HCT116 (cell line): ENCODE measurements around the gene ACBD4. TPM values are rescaled to one million over a fixed set of nuclear protein-coding genes. Genes with fewer than 3 reads are reported as not detected.

Experiments used
- ATAC-seq: fragments of 200-7000 bp; cut with Tn5 transposase; 2 replicates; pipeline ENCODE4 v1.9.1; 2020; ENCODE audit warnings: mild to moderate bottlenecking, moderate library complexity
- BruUV-seq: library from RNA; stranded (reverse); fragments of 400-500 nt; replicated peaks from 2 replicates; lab custom pipeline; 2021; lab: Mats Ljungman, UMichigan
- CTCF ChIA-PET: fragments of 300-600 bp; sonication (Branson Sonifier 250); formaldehyde crosslinking; loops from one replicate; lab custom pipeline; 2021; ENCODE audit warnings: antibody characterized with exemption; lab: Charles Lee
- POLR2A ChIA-PET: fragments of 300-600, 350-600 bp; sonication (Branson Sonifier 250); formaldehyde crosslinking; loops from one replicate; lab custom pipeline; 2021; ENCODE audit warnings: antibody characterized with exemption; lab: Charles Lee
- RAD21 ChIA-PET, 2 experiments: fragments of 300-600 bp; sonication (Branson Sonifier 250); formaldehyde crosslinking; loops; one replicate each; lab custom pipeline; 2023; ENCODE audit warnings: low total read pairs in 2 of 2; ENCODE audit not compliant: uncharacterized antibody in 2 of 2, unreplicated experiment in 2 of 2, low non-redundant PET in 1 of 2; lab: Charles Lee
- DNase-seq: peaks from one replicate; pipeline ENCODE4 v3.0.0-alpha.2; 2010; ENCODE audit warnings: low read depth, low spot score
- H2AFZ ChIP-seq: fragments of 200-600 bp; shearing (Covaris generic), sonication (generic); 2 replicates; pipeline ENCODE4 v1.6.1; 2017; ENCODE audit warnings: low read depth, mixed run types, mixed read lengths, antibody characterized with exemption, low read length; ENCODE audit not compliant: poor library complexity, severe bottlenecking
- H3K27ac ChIP-seq: 2 replicates; pipeline ENCODE4 v1.5.1; 2012; ENCODE audit warnings: low read depth, low read length
- H3K27me3 ChIP-seq: fragments of 200-600 bp; sonication (generic); 2 replicates; pipeline ENCODE4 v1.6.1; 2016; ENCODE audit warnings: mixed run types, low read length, mixed read lengths; ENCODE audit not compliant: insufficient read depth
- H3K36me3 ChIP-seq, 2 experiments: fragments of 200-500 bp in 1 of 2; fragments of 200-600 bp in 1 of 2; sonication (Bioruptor generic) in 1 of 2; sonication (generic) in 1 of 2; 2 replicates each; pipeline versions ENCODE4 v1.5.1 to v1.6.1; 2014 to 2016; ENCODE audit warnings: low read length in 2 of 2, inconsistent platforms in 1 of 2, mixed read lengths in 1 of 2, mixed run types in 1 of 2; ENCODE audit not compliant: insufficient read depth in 2 of 2, control insufficient read depth in 1 of 2
- H3K4me1 ChIP-seq, 2 experiments: fragments of 200-600 bp in 1 of 2; sonication (generic) in 1 of 2; 2 replicates each; pipeline versions ENCODE4 v1.5.1 to v1.6.1; 2012 to 2017; ENCODE audit warnings: low read length in 2 of 2, inconsistent platforms in 1 of 2, mild to moderate bottlenecking in 1 of 2, mixed read lengths in 1 of 2, mixed run types in 1 of 2, moderate library complexity in 1 of 2; ENCODE audit not compliant: insufficient read depth in 2 of 2, control insufficient read depth in 1 of 2
- H3K4me2 ChIP-seq: fragments of 200-600 bp; sonication (generic); 2 replicates; pipeline ENCODE4 v1.6.1; 2017; ENCODE audit warnings: mixed run types, low read length, mixed read lengths
- H3K4me3 ChIP-seq, 2 experiments: fragments of 200-600 bp in 1 of 2; sonication (generic) in 1 of 2; replicated peaks in 1 of 2; 2 replicates each; pipeline ENCODE4 v1.5.1; 2011 to 2016; ENCODE audit warnings: low read length in 2 of 2, control low read depth in 1 of 2, low read depth in 1 of 2, mild to moderate bottlenecking in 1 of 2, mixed read lengths in 1 of 2, mixed run types in 1 of 2
- H3K79me2 ChIP-seq: fragments of 200-600 bp; sonication (generic); 2 replicates; pipeline ENCODE4 v1.6.1; 2017; ENCODE audit warnings: mild to moderate bottlenecking, mixed run types, low read length, moderate library complexity, mixed read lengths; ENCODE audit not compliant: insufficient read depth
- H3K9ac ChIP-seq: fragments of 200-600 bp; sonication (generic); 2 replicates; pipeline ENCODE4 v1.6.1; 2016; ENCODE audit warnings: low read length, mixed read lengths
- H3K9me2 ChIP-seq: fragments of 200-600 bp; sonication (generic), shearing (Covaris generic); 2 replicates; pipeline ENCODE4 v1.6.1; 2017; ENCODE audit warnings: mixed run types, mild to moderate bottlenecking, moderate library complexity; ENCODE audit not compliant: insufficient read depth
- H3K9me3 ChIP-seq, 2 experiments: fragments of 200-500 bp in 1 of 2; fragments of 200-600 bp in 1 of 2; sonication (Bioruptor generic) in 1 of 2; sonication (generic) in 1 of 2; 2 replicates each; pipeline ENCODE4 v1.6.1; 2014 to 2017; ENCODE audit warnings: low read length in 2 of 2, mixed read lengths in 2 of 2, inconsistent platforms in 1 of 2, low read depth in 1 of 2, mild to moderate bottlenecking in 1 of 2, mixed run types in 1 of 2, moderate library complexity in 1 of 2; ENCODE audit not compliant: control insufficient read depth in 1 of 2, insufficient read depth in 1 of 2
- H4K20me1 ChIP-seq: fragments of 200-600 bp; sonication (generic), shearing (Covaris generic); 2 replicates; pipeline ENCODE4 v1.6.1; 2017; ENCODE audit warnings: mixed run types, mild to moderate bottlenecking, moderate library complexity; ENCODE audit not compliant: insufficient read depth
- EGR1 ChIP-seq: IDR thresholded peaks from 2 replicates; pipeline ENCODE4 v1.6.1; 2012; ENCODE audit warnings: low read depth
- ELF1 ChIP-seq: IDR thresholded peaks from 2 replicates; pipeline ENCODE4 v1.6.1; 2012; ENCODE audit warnings: low read depth, borderline replicate concordance
- EZH2 ChIP-seq: fragments of 200-600 bp; sonication (generic); IDR thresholded peaks from 2 replicates; pipeline ENCODE4 v1.6.1; 2017; ENCODE audit warnings: antibody characterized with exemption, mixed run types
- EZH2phosphoT487 ChIP-seq: fragments of 200-600 bp; IDR thresholded peaks from 2 replicates; pipeline ENCODE4 v1.6.1; 2018; ENCODE audit warnings: antibody characterized with exemption, borderline replicate concordance
- JUND ChIP-seq: IDR thresholded peaks from 2 replicates; pipeline ENCODE4 v1.6.1; 2012
- MAX ChIP-seq: IDR thresholded peaks from 2 replicates; pipeline ENCODE4 v1.6.1; 2012
- POLR2AphosphoS5 ChIP-seq: IDR thresholded peaks from 2 replicates; pipeline ENCODE4 v1.6.1; 2011; ENCODE audit warnings: mild to moderate bottlenecking, low read depth, low read length, moderate library complexity
- SIN3A ChIP-seq: IDR thresholded peaks from 2 replicates; pipeline ENCODE4 v1.6.1; 2012; ENCODE audit warnings: low read depth
- SRF ChIP-seq: IDR thresholded peaks from 2 replicates; pipeline ENCODE4 v1.6.1; 2012; ENCODE audit warnings: low read depth
- ZNF274 ChIP-seq: fragments of 200-500 bp; sonication (Bioruptor generic); IDR thresholded peaks from 2 replicates; pipeline ENCODE4 v1.6.1; 2014; ENCODE audit warnings: mild to moderate bottlenecking, low read depth, low read length, inconsistent platforms
- intact Hi-C: fragments of 100-400 bp; cut with micrococcal nuclease; formaldehyde crosslinking; loops from 2 replicates; pipeline ENCODE4 v1.10.0; 2022
- total RNA-seq: library from RNA; stranded (reverse); gene quantifications from one replicate; pipeline ENCODE4 v1.2.1, GENCODE V29; 2021; ENCODE audit not compliant: unreplicated experiment
- TF ChIP-seq, protein P1 (sequence below), 3 experiments: fragments of 200-600 bp in 1 of 3; sonication (generic) in 1 of 3; IDR thresholded peaks in 2 of 3; conservative IDR thresholded peaks in 1 of 3; 2 replicates each; pipeline ENCODE4 v1.5.1; 2012 to 2017; ENCODE audit warnings: low read depth in 2 of 3, low read length in 2 of 3, antibody characterized with exemption in 1 of 3, borderline replicate concordance in 1 of 3, control low read depth in 1 of 3, mild to moderate bottlenecking in 1 of 3, mixed read lengths in 1 of 3, mixed run types in 1 of 3, moderate library complexity in 1 of 3; ENCODE audit not compliant: insufficient read depth in 1 of 3
- TF ChIP-seq, protein P2 (sequence below): IDR thresholded peaks from 2 replicates; pipeline ENCODE4 v1.6.1; 2011; ENCODE audit warnings: mild to moderate bottlenecking, low read length, moderate library complexity; ENCODE audit not compliant: insufficient replicate concordance; ENCODE audit errors: extremely low read depth

ACBD4 gene
- total RNA-seq, 1 experiment from 2014 or later: 13.6 TPM

DNA sequence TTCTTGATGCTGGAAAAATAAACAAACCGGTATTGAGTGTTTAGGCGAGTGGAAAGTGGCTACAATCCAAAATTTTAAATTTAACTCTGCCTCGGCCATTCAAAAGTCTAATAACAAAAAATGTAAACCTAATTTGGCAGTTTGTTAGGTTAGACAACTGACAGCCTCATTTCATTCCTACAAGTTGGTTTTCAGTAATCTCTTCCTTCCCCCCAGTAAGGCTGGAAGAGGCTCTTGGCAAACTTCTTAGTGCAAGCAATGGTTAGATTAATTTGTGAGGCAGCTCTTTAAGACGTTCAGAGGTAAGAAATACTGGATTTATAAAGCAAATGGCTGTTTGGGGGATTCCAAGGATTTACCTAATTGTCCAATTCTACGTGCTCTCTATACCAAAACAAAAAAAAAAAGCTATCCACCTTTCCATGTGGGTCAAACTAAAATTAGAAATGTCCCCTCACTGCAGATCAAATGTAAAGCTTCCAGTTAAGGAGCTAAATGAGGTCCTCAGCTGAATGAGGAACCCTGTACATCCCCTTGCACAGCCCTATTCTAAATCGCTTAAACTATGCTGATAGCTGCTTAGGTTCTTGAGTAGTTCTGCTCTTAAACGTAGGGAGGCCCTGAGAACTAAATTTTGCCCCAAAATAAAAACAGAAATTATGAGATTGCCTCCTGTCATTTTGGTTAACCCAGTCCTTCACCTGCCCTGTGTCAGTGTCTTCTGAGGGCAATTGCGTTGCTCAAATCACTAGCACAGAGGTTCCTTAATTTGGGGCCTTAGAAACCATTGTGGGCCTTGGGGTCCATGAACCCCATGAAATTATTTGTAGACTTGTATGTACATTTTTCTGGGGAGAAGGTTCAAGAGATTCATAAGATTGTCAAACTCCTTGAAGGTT lies 15.7 kb downstream of the ACBD4 start:
- Histone ChIP-seq H3K4me1 (peaks cover 24 to 40% of the 10 kb centered on the region in 2 experiments), H3K4me3 (peak overlapping the region; percentile 95 to 96; a peak in 3 of 4 replicates), H3K27ac (peak overlapping the region; percentile 4; the same call in 1 of the 2 replicates), H3K9me2 (no peaks in the 10 kb centered on the region), H3K9ac (peak overlapping the region; percentile 89), H3K79me2 (peaks cover 38% of the 10 kb centered on the region), H2AFZ (no peak overlapping the region), H3K27me3 (no peaks in the 10 kb centered on the region), H3K36me3 (peaks cover 0 to 3% of the 10 kb centered on the region in 2 experiments; a peak in 1 of 4 replicates), H3K9me3 (no peaks in the 10 kb centered on the region), H3K4me2 (peak overlapping the region; percentile 92), H4K20me1 (peaks cover 14% of the 10 kb centered on the region; the same call in 1 of the 2 replicates)
- ChIA-PET RAD21 (interaction anchor here (1.0 to 3.2 kb wide), 3 partner anchors 46 kb away, joined by 3 to 20 read pairs (median 18); no protein-coding TSS in a partner anchor), POLR2A (interaction anchor here (0.8 to 7.3 kb wide), 8 partner anchors 10 to 50 kb away, joined by 3 to 258 read pairs (median 34); partner anchors contain the start of genes ACBD4 and HEXIM2), CTCF (interaction anchor here (1.0 to 10.2 kb wide), 7 partner anchors 9 to 80 kb away, joined by 3 to 131 read pairs (median 21); partner anchors contain the start of genes ACBD4 and HEXIM2)
- TF ChIP-seq MAX (peak; percentile 19; the same call in 1 of the 2 replicates), SIN3A (no peak; the same call in 1 of the 2 replicates), ZNF274 (no peak), EZH2phosphoT487 (no peak), SRF (no peak), JUND (0 out of 2 replicates have a peak, but pooled peaks have one; percentile 27), EZH2 (no peak), POLR2AphosphoS5 (0 out of 2 replicates have a peak, but pooled peaks have one; percentile 7), ELF1 (no peak; the same call in 1 of the 2 replicates), EGR1 (no peak)
- TF ChIP-seq, protein P1, sequence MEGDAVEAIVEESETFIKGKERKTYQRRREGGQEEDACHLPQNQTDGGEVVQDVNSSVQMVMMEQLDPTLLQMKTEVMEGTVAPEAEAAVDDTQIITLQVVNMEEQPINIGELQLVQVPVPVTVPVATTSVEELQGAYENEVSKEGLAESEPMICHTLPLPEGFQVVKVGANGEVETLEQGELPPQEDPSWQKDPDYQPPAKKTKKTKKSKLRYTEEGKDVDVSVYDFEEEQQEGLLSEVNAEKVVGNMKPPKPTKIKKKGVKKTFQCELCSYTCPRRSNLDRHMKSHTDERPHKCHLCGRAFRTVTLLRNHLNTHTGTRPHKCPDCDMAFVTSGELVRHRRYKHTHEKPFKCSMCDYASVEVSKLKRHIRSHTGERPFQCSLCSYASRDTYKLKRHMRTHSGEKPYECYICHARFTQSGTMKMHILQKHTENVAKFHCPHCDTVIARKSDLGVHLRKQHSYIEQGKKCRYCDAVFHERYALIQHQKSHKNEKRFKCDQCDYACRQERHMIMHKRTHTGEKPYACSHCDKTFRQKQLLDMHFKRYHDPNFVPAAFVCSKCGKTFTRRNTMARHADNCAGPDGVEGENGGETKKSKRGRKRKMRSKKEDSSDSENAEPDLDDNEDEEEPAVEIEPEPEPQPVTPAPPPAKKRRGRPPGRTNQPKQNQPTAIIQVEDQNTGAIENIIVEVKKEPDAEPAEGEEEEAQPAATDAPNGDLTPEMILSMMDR (IDR thresholded peaks at IDR 0.05 in 2 of 3, conservative IDR thresholded peaks at IDR 0.05 in 1 of 3; ENCODE audit: borderline replicate concordance in 1 of 3, insufficient read depth in 1 of 3, low read depth in 2 of 3, low read length in 2 of 3): no peak
- TF ChIP-seq, protein P2, sequence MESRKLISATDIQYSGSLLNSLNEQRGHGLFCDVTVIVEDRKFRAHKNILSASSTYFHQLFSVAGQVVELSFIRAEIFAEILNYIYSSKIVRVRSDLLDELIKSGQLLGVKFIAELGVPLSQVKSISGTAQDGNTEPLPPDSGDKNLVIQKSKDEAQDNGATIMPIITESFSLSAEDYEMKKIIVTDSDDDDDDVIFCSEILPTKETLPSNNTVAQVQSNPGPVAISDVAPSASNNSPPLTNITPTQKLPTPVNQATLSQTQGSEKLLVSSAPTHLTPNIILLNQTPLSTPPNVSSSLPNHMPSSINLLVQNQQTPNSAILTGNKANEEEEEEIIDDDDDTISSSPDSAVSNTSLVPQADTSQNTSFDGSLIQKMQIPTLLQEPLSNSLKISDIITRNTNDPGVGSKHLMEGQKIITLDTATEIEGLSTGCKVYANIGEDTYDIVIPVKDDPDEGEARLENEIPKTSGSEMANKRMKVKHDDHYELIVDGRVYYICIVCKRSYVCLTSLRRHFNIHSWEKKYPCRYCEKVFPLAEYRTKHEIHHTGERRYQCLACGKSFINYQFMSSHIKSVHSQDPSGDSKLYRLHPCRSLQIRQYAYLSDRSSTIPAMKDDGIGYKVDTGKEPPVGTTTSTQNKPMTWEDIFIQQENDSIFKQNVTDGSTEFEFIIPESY: no peak
- no peak for ATAC-seq
- BruUV-seq: no TSS peak
- intact Hi-C loops: no loop called here
- DNase-seq: no peak
